ENCODE measurements around the gene MOB3A. TPM values are rescaled to one million over a fixed set of nuclear protein-coding genes. Genes with fewer than 3 reads are reported as not detected.

The MOB3A gene
- polyA plus RNA-seq, 1 of the 3 experiments (the other 2 are of a cell fraction): 24.1 TPM

DNA sequence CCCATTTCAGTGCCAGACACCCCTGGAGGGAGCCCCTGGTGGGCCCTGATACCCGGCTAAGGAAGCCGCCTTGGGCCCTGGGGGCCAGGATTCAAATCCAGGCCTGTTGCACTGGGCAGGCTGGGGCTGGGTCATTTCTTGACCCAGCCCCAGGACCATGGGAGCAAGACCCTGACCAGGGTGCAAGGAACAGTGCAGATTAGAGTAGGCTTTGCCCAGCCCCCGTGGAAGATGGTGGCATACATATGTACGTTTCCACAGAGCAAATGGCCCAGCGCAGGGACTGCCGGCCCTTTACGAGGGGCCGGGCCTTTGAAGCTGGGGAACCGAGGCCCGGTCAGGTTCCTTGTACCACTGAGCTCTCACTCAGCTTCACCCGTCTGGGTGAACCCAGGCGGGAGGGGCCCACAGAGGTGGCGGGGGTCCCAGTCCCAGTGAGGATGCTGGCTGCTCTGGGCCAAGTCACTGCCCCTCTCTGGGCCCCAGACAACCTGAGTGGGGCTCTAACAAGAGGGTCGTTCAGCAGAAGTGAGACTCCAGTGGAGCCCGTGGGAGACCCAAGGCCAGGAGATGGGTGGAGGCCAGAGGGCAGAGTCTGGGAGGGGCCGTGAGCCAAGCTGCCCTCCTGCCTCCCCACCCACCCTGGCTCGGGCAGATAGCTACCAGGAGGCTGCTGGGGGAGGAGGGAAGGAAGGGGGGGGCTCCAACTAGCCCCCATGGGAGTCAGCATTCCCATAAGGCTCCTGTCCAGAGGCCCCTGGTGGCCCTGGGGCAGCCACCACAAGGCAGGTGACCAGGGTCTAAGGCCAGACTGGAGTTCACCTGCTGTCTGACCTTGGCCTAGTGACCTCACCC is 47.8 kb downstream of the MOB3A start (continued):
- TF ChIP-seq, protein P1, sequence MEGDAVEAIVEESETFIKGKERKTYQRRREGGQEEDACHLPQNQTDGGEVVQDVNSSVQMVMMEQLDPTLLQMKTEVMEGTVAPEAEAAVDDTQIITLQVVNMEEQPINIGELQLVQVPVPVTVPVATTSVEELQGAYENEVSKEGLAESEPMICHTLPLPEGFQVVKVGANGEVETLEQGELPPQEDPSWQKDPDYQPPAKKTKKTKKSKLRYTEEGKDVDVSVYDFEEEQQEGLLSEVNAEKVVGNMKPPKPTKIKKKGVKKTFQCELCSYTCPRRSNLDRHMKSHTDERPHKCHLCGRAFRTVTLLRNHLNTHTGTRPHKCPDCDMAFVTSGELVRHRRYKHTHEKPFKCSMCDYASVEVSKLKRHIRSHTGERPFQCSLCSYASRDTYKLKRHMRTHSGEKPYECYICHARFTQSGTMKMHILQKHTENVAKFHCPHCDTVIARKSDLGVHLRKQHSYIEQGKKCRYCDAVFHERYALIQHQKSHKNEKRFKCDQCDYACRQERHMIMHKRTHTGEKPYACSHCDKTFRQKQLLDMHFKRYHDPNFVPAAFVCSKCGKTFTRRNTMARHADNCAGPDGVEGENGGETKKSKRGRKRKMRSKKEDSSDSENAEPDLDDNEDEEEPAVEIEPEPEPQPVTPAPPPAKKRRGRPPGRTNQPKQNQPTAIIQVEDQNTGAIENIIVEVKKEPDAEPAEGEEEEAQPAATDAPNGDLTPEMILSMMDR (IDR thresholded peaks at IDR 0.05): no peak
- TF ChIP-seq, protein P2, sequence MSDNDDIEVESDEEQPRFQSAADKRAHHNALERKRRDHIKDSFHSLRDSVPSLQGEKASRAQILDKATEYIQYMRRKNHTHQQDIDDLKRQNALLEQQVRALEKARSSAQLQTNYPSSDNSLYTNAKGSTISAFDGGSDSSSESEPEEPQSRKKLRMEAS (IDR thresholded peaks at IDR 0.05; ENCODE audit: low read depth): no peak
- TF ChIP-seq, protein P3, sequence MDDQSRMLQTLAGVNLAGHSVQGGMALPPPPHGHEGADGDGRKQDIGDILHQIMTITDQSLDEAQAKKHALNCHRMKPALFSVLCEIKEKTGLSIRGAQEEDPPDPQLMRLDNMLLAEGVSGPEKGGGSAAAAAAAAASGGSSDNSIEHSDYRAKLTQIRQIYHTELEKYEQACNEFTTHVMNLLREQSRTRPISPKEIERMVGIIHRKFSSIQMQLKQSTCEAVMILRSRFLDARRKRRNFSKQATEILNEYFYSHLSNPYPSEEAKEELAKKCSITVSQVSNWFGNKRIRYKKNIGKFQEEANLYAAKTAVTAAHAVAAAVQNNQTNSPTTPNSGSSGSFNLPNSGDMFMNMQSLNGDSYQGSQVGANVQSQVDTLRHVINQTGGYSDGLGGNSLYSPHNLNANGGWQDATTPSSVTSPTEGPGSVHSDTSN (IDR thresholded peaks at IDR 0.05): no peak
- TF ChIP-seq FOXM1 (IDR thresholded peaks at IDR 0.05; ENCODE audit: low read depth) (no peak), TEAD4 (IDR thresholded peaks at IDR 0.05; ENCODE audit: borderline replicate concordance, insufficient read depth) (no peak), RFX5 (IDR thresholded peaks at IDR 0.05; ENCODE audit: low read length) (no peak), RXRA (IDR thresholded peaks at IDR 0.05; ENCODE audit: borderline replicate concordance, low read depth) (no peak), YY1 (IDR thresholded peaks at IDR 0.05; ENCODE audit: low read depth) (no peak)

DNA sequence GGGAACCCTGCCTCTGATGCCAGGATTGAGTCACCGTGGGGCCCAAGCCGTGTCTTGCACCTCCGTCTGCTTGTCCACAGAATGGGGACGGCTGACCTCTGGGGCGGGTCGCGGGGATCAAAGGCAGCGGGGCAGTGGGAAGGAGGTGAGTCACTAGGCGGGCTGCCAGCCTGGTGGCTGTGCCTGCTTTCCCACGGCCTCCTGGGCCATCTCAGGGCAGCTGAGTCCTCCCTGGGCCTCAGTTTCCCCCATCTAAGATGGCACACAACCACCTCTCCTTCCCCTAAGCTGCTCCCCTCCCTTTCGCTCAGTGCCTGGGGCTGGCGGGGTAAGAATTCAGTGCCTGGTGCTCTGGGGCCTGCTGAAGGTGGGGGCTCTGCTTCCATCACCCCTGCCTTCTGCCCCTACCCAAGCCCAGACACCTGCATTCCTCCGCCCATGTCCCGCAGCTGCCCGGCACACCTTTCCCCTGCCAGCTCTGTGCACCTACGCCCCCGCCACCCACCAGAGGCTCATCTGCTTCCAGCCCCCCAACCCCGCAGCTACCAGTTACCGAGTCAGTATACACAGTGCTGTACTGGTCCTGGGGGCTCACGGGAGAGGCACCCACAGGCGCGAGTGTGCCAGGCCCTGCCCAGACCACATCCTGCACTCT is 48.5 kb downstream of the MOB3A start:
- Histone ChIP-seq H3K9me3 (no peaks in the 10 kb centered on the region), H3K9ac (no peak overlapping the region), H4K20me1 (ENCODE audit: insufficient read depth) (peaks cover 73% of the 10 kb centered on the region), H3K27ac (ENCODE audit: low read depth in 2 of 2, low read length in 1 of 2) (no peak overlapping the region; a peak in 1 of 4 replicates), H3K79me2 (ENCODE audit: insufficient read depth) (peaks cover 45% of the 10 kb centered on the region), H2AFZ (ENCODE audit: low read depth) (no peak overlapping the region), H3K4me2 (peak overlapping the region; percentile 98), H3K4me3 (ENCODE audit: low read depth in 2 of 2, low read length in 1 of 2) (no peak overlapping the region), H3K27me3 (ENCODE audit: insufficient read depth) (no peaks in the 10 kb centered on the region), H3K9me2 (no peaks in the 10 kb centered on the region), H3K4me1 (ENCODE audit: control insufficient read depth in 1 of 2, insufficient read depth in 2 of 2, low read depth in 1 of 2, low read length in 1 of 2) (peaks cover 24 to 62% of the 10 kb centered on the region in 2 experiments; a peak in 3 of 4 replicates), H3K36me3 (replicated peaks in 1 of 2; ENCODE audit: control insufficient read depth in 1 of 2, insufficient read depth in 2 of 2, low read length in 1 of 2) (peaks cover 4 to 34% of the 10 kb centered on the region in 2 experiments), H3F3A (replicated peaks; ENCODE audit: insufficient read depth) (peaks cover 9% of the 10 kb centered on the region)
- ChIA-PET POLR2A (interaction anchor here (1.2 kb wide), 1 partner anchor 28 kb away, joined by 4 read pairs; no protein-coding TSS in a partner anchor), CTCF (interaction anchor here (0.7 to 2.0 kb wide), 4 partner anchors 14 to 28 kb away, joined by 3 to 7 read pairs (median 4); no protein-coding TSS in a partner anchor)
- no peak for DNase-seq
- WGBS (ENCODE audit: low lambda C conversion rate): 69% methylated on average over 14 of the region's 22 CpGs
- TF ChIP-seq FOXJ3 (CRISPR knock-in tag; IDR thresholded peaks at IDR 0.05) (no peak), GATA2 (CRISPR knock-in tag; IDR thresholded peaks at IDR 0.05) (no peak), ELF1 (IDR thresholded peaks at IDR 0.05) (no peak), MXI1 (IDR thresholded peaks at IDR 0.05; ENCODE audit: low read depth, low read length) (no peak), CHD2 (IDR thresholded peaks at IDR 0.05; ENCODE audit: low read length, partially characterized antibody) (no peak), JUND (IDR thresholded peaks at IDR 0.05) (no peak), RXRA (IDR thresholded peaks at IDR 0.05; ENCODE audit: borderline replicate concordance, low read depth) (no peak), TCF12 (IDR thresholded peaks at IDR 0.05) (0 out of 2 replicates have a peak, but pooled peaks have one; percentile 30), RAD21 (IDR thresholded peaks at IDR 0.05; ENCODE audit: low read length) (no peak), FOSL2 (IDR thresholded peaks at IDR 0.05; ENCODE audit: borderline replicate concordance, low read depth) (peak; percentile 44; the same call in 1 of the 2 replicates)
- TF ChIP-seq, protein P4, sequence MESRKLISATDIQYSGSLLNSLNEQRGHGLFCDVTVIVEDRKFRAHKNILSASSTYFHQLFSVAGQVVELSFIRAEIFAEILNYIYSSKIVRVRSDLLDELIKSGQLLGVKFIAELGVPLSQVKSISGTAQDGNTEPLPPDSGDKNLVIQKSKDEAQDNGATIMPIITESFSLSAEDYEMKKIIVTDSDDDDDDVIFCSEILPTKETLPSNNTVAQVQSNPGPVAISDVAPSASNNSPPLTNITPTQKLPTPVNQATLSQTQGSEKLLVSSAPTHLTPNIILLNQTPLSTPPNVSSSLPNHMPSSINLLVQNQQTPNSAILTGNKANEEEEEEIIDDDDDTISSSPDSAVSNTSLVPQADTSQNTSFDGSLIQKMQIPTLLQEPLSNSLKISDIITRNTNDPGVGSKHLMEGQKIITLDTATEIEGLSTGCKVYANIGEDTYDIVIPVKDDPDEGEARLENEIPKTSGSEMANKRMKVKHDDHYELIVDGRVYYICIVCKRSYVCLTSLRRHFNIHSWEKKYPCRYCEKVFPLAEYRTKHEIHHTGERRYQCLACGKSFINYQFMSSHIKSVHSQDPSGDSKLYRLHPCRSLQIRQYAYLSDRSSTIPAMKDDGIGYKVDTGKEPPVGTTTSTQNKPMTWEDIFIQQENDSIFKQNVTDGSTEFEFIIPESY (IDR thresholded peaks at IDR 0.05; ENCODE audit: borderline replicate concordance, low read depth): no peak
